AML-193 (cell line): Measurements from ENCODE around the gene USP21.
"Not testable (repeated sequence)": the region's sequence is repeated elsewhere in the genome, so short reads cannot be mapped to it uniquely, and the experiment has no call there.

Experiments
- DNase-seq, 2 experiments: peaks; one replicate each; lab custom pipeline; 2025; lab: John Stamatoyannopoulos, UW

USP21 gene

GRCh38 chr1:161159087-161159912 lies at the start of gene USP21:
Gene USP21 (plus strand): TSS chr1:161159500. CDS start chr1:161160641, 1,141 bp downstream.
- DNase-seq = peak; percentile 66 to 78

- DNase-seq = no peak
Measured at GRCh38 chr1:161111117-161111516, 48.2 kb upstream of the USP21 start.

- peak in 1 of 2 experiments; percentile 16 for DNase-seq
Measured at GRCh38 chr1:161111527-161111926, 47.8 kb upstream of the USP21 start.

GRCh38 chr1:161113915-161114314 lies 45.4 kb upstream of the USP21 start:
- no peak for DNase-seq

GRCh38 chr1:161114556-161114955 lies 44.7 kb upstream of the USP21 start:
- DNase-seq = no peak

- peak in 1 of 2 experiments; percentile 28 for DNase-seq
Measured at GRCh38 chr1:161115132-161115711, 44.1 kb upstream of the USP21 start.

GRCh38 chr1:161115961-161116360 lies 43.3 kb upstream of the USP21 start:
- DNase-seq = not testable (repeated sequence)

- peak; percentile 71 to 73 for DNase-seq
Measured at GRCh38 chr1:161117759-161118581, 41.3 kb upstream of the USP21 start, which contains the start of the genes NIT1 and PFDN2. Gene NIT1 (plus strand): TSS chr1:161118105. CDS start chr1:161118177, 72 bp downstream. Gene PFDN2 (minus strand): TSS chr1:161118037. CDS start chr1:161118026, 11 bp downstream.

- peak; percentile 54 to 72 for DNase-seq
Measured at GRCh38 chr1:161119092-161119903, 40.0 kb upstream of the USP21 start.

- no peak for DNase-seq
Measured at GRCh38 chr1:161121042-161121650, 38.2 kb upstream of the USP21 start.

GRCh38 chr1:161121834-161122233 lies 37.5 kb upstream of the USP21 start:
- peak; percentile 21 to 36 for DNase-seq

- DNase-seq = no peak
Measured at GRCh38 chr1:161122967-161123366, 36.3 kb upstream of the USP21 start.

GRCh38 chr1:161127649-161128048 lies 31.7 kb upstream of the USP21 start:
- peak; percentile 61 to 63 for DNase-seq

GRCh38 chr1:161128591-161129420 lies 30.5 kb upstream of the USP21 start:
- no peak for DNase-seq

GRCh38 chr1:161130266-161130665 lies 29.0 kb upstream of the USP21 start:
- DNase-seq = no peak

GRCh38 chr1:161131523-161132409 lies 27.5 kb upstream of the USP21 start:
- DNase-seq = no peak

- DNase-seq = peak; percentile 94 to 96
Measured at GRCh38 chr1:161132410-161133219, 26.7 kb upstream of the USP21 start, which contains the start of gene DEDD. Gene DEDD (minus strand): TSS chr1:161132667. CDS start chr1:161124462, 8,205 bp downstream.

- DNase-seq = no peak
Measured at GRCh38 chr1:161133220-161133740, 26.0 kb upstream of the USP21 start.
